HG02943 (cell line): ENCODE results near the gene TRIM47.

Source experiments
- ATAC-seq: cut with Tn5 transposase; IDR thresholded peaks from one replicate; pipeline ENCODE4 v1.9.1; 2021; ENCODE audit warnings: mild to moderate bottlenecking, low read depth, moderate library complexity; ENCODE audit not compliant: unreplicated experiment

The TRIM47 gene

DNA sequence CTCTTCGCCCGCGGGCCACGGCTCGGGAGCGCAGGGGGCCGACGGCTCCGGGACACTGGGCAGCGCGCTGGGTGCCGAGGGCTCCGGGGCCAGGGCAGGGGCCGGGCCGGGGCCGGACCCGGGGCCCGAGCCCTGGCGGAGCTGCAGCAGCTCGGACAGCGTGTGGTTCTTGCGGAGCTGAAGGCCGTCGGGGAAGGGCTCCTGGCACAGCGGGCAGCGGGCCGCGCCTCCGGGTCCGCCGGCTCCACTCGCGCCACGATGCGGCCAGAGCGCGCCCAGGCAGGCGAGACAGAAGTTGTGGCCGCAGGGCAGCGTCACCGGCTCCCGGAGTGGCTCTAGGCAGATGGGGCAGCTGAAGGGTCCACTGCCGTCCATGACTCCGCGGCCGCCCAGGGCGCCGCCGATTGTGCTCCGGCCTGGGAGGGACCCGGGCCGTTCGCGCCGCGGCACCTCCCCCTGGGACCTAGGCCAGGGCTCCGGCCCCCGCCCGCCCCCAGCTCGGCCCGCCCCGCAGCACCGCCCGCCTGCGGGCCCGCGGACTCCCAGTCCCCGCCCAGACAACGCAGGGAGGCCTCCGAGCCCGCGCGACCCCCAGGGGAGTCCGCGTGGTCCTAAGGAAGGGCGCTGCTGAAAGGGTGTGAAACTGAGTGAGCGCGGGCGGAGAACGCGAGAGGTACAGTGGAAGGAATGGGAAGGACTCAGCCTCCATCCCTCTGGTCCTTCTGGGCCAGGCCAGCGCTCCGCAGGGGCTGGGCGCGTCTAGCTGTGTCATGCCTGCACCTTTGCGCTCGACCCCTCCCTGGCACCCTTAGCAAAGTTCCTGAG, at the start of gene TRIM47:
Gene TRIM47, minus strand, starts transcription at position 408 of the 825 bp plus-strand sequence. Its CDS starts 33 bp downstream, at position 375.
- ATAC-seq, result no peak

GRCh38 chr17:75927286-75927922, 49.0 kb upstream of the TRIM47 start:
- ATAC-seq, result no peak

GRCh38 chr17:75926456-75926855, 48.1 kb upstream of the TRIM47 start:
- no peak for ATAC-seq

DNA sequence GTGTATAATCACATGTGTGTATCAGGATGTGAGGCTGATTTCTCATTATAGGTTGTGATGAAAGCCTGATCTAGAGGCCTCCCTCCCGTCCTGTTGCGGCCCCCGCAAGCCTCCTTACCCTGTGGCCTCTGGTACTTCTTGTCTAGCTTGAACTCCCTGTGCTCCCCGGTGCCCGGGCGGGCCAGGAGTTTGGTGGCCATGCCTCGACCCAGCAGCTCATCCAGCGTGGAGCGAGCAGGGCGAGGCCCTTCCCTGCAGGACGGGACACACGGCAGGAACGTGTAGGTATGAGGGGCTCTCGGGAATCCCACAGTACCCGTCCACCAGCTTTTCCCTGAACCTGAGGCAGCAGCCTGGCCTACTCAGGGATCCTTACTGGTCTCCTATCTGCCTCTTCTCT, 47.5 kb upstream of the TRIM47 start:
- ATAC-seq, result no peak

- ATAC-seq, result no peak
These were observed 46.7 kb upstream of the TRIM47 start for GRCh38 chr17:75925103-75925502.

- no peak for ATAC-seq
These were observed 44.8 kb upstream of the TRIM47 start for GRCh38 chr17:75922963-75923874.

- ATAC-seq, result no peak
These were observed 44.0 kb upstream of the TRIM47 start for GRCh38 chr17:75922173-75922961.

GRCh38 chr17:75921596-75921995, 43.2 kb upstream of the TRIM47 start:
- no peak for ATAC-seq

- no peak for ATAC-seq
These were observed 41.7 kb upstream of the TRIM47 start for GRCh38 chr17:75920045-75920560.

DNA sequence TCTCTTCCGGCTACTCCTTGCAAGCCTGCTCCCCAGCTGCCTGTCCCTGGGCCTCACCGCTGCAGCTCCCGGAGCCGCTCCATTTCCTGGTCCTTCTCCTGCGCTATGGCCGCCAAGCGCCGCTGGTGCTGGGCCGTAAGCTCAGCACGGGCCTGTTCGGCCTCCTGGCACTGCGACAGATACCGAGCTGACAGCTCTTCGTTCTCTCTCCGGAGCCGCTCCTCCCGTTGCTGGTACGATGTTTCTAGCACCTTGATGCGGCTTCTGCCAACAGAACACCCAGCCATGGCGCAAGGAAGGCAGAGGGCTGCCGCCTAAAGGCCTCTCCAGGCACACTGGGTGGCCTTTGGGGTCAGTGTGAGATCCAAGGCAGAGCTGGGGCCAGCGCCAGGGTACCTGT, 41.2 kb upstream of the TRIM47 start:
- ATAC-seq, result no peak

- ATAC-seq, result no peak
These were observed 39.6 kb upstream of the TRIM47 start for GRCh38 chr17:75917917-75918445.

- ATAC-seq, result no peak
These were observed 38.9 kb upstream of the TRIM47 start for GRCh38 chr17:75917141-75917916.

DNA sequence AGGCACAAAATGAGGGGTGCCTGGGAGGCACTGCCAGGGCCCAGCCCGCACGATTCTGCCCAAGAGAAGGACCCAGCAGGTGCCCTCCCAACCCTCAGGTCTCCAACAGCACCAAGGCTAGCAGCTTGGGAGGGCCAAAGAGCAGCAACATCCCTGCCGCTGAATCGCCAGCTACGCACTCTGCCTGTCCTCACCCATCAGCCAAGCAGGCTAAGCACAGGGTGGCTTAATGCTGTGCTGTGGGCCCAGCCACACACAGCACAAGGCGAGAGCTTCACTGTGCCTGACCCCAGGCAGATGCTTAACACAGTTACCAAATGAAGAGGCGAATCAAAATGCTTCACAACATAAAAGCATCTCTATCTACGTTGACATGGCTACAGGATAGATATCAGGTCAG, 36.9 kb upstream of the TRIM47 start:
- no peak for ATAC-seq

DNA sequence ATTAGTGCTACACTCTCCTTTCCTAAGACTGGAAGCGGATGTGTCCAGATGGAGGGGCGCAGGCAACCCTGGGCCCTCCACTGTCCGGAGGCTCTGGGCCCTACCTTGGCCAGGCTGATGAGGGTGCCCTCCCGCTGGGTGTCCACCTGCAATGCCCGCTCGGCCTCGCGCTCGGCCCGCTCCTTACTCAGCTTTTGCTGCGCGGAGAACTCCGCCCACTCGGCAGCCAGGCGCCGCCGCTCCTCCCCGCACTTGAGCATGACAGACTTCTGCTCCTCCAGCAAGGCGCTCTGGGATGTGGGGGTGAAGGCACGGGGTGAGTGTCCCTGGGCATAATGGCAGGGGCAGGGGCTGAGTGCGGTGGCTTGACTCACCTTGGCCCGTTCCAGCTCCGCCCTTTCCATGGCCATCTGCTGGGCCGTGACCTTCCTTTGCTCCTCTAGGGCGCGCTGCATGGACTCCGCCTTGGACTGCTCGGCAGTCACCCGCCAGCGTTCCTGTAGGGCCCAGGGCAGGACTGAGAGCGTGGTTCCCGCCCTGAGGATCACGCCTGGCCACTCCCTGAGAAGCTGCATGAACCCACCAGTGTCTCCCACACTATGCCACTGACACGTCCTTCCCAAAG, 36.4 kb upstream of the TRIM47 start:
- ATAC-seq, result no peak

DNA sequence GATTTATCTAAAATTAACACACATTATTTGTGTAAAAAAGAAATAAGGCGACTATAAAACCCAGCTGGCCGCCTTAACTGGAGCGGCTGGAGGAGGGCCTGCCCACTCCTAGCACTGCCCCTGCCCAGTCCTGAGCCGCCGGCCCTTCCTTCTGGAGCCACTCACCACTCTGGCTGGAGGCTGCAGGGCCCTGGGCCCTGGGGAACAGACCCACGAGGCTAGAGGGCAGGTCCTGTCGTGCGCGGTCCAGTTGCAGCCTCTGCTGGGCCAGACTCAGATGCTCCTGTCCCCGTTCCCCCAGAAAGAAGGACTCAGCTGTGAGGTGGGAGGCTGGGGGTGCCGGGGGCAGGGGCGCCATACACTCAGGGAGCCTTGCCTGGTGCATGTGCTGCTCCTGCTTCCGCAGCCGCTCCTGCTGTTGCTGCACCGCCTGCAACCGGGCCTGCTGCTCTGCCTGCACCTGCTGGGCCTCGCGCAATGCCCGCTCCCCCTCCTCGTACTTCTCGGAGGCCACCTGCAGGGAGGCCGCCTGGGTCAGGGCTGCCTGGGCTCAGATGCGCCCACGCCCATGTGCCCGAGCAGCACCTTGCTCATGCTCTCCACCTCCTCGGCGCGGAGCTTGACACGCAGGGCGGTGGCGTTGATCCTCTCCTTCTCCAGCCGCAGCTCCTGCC, 35.3 kb upstream of the TRIM47 start:
- no peak for ATAC-seq

GRCh38 chr17:75910699-75911098, 32.3 kb upstream of the TRIM47 start:
- no peak for ATAC-seq

DNA sequence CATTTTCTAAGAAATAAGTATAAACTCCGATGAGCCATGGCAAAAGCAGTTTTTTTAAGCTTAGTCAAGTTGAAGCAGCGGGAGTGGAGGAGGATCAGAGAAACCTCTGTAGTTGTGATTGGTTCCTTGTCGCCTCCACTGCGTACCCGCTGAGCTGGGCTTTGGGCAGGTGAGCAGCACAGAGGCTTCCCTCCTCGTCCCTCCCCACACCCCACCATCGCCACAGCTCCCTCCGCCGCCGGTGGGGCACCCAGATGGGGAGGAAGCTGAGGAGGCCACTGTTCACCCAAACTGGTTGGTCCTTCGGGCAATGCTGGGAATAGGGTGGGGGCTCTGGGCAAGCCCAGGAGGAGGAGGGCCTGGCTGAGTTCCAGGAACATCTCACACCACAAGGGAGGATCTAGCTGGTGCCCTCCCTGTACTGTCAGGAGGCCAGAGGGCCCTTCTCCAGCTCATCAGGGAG, 31.5 kb upstream of the TRIM47 start:
- no peak for ATAC-seq
